D721Med (cell line): ENCODE data around the gene ARTN.

Experiments used
- DNase-seq: peaks from one replicate; pipeline ENCODE4 v3.0.0; 2011; ENCODE audit warnings: low spot score; ENCODE audit not compliant: insufficient read length
- FAIRE-seq: peaks from 2 replicates; lab custom pipeline; 2011; peaks lifted over from hg19 to GRCh38; lab: Jason Lieb, UNC
- CTCF ChIP-seq: IDR thresholded peaks from 2 replicates; pipeline ENCODE4 v1.5.1; 2012; ENCODE audit warnings: mild to moderate bottlenecking, control low read depth; ENCODE audit not compliant: insufficient read depth; ENCODE audit errors: missing control alignments

ARTN gene

GRCh38 chr1:43938892-43939587 lies 5.4 kb downstream of the ARTN start:
- DNase-seq = no peak
- no peak for TF ChIP-seq CTCF
- FAIRE-seq = no peak

- no peak for TF ChIP-seq CTCF
- FAIRE-seq (no peak), DNase-seq (no peak)
Observed at GRCh38 chr1:43942411-43942810, 8.8 kb downstream of the ARTN start.

- no peak for TF ChIP-seq CTCF
- no peak for DNase-seq
- no peak for FAIRE-seq
Observed at GRCh38 chr1:43944860-43945259, 11.3 kb downstream of the ARTN start.

- TF ChIP-seq CTCF = no peak
- no peak for DNase-seq
- no peak for FAIRE-seq
Observed at GRCh38 chr1:43945674-43946235, 12.2 kb downstream of the ARTN start.

GRCh38 chr1:43946236-43947060 lies 12.8 kb downstream of the ARTN start, which contains the start of gene IPO13:
TSS of gene IPO13 (plus strand) at chr1:43946950. CDS start at chr1:43947601, 651 bp downstream.
- DNase-seq (peak; percentile 98), FAIRE-seq (no peak)
- TF ChIP-seq CTCF = peak; percentile 56

- no peak for TF ChIP-seq CTCF
- FAIRE-seq = no peak
Observed at GRCh38 chr1:43947061-43947873, 13.7 kb downstream of the ARTN start.

More at GRCh38 chr1:43947061-43947873, 13.7 kb downstream of the ARTN start:
- DNase-seq = no peak
